VCaP (cell line): ENCODE measurements around the gene TMPRSS9.

Experiments used
- H3K27ac ChIP-seq: fragments of 450-650 bp; 2 replicates; pipeline ENCODE4 v1.5.1; 2017
- TF ChIP-seq, protein P1 (sequence below): fragments of 450-650 bp; conservative IDR thresholded peaks from 2 replicates; pipeline ENCODE4 v1.5.1; 2017; ENCODE audit warnings: mild to moderate bottlenecking, moderate library complexity

The TMPRSS9 gene

DNA sequence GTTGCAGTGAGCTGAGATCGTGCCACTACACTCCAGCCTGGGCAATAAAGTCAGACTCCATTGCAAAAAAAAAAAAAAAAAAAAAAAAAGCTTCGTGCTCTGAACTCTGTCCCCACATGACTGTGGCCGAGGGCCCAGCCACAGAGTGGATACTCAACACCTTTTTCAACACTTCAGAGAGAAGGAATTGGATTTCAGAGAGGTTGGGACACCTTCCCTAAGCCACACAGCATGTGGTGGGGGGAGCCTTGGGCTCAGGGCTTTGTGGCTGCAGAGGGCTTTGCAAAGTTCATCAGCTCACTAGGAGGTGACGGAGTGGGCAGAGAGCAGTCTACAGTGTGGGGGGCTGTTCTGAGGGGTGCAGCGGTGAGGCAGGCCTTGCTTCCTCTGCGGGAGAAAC is 41.1 kb upstream of the TMPRSS9 start:
- TF ChIP-seq, protein P1, sequence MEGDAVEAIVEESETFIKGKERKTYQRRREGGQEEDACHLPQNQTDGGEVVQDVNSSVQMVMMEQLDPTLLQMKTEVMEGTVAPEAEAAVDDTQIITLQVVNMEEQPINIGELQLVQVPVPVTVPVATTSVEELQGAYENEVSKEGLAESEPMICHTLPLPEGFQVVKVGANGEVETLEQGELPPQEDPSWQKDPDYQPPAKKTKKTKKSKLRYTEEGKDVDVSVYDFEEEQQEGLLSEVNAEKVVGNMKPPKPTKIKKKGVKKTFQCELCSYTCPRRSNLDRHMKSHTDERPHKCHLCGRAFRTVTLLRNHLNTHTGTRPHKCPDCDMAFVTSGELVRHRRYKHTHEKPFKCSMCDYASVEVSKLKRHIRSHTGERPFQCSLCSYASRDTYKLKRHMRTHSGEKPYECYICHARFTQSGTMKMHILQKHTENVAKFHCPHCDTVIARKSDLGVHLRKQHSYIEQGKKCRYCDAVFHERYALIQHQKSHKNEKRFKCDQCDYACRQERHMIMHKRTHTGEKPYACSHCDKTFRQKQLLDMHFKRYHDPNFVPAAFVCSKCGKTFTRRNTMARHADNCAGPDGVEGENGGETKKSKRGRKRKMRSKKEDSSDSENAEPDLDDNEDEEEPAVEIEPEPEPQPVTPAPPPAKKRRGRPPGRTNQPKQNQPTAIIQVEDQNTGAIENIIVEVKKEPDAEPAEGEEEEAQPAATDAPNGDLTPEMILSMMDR, result no peak
- H3K27ac ChIP-seq, result no peak overlapping the region

GRCh38 chr19:2319551-2319950 is 40.5 kb upstream of the TMPRSS9 start:
- TF ChIP-seq, protein P1, result no peak
- no peak overlapping the region for H3K27ac ChIP-seq

DNA sequence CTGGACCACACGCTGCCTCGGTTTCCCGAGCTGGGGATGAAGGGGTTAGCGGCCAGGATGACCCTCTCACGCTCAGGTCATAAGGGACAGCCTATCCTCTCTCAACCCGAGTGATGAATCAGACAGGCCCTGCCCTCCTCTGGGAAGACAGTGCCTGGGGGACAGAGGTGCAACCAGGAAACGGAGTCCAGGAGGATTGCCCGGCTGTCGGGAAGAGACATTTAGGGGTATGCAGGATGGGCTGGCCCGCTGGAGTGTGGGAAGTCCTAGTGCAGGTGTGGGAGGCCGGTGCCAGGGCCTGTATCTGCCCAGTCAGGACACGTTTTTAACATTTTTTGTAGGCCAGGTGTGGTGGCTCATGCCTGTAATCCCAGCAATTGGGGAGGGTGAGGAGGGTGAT is 40.0 kb upstream of the TMPRSS9 start:
- H3K27ac ChIP-seq, result no peak overlapping the region
- TF ChIP-seq, protein P1, result no peak

DNA sequence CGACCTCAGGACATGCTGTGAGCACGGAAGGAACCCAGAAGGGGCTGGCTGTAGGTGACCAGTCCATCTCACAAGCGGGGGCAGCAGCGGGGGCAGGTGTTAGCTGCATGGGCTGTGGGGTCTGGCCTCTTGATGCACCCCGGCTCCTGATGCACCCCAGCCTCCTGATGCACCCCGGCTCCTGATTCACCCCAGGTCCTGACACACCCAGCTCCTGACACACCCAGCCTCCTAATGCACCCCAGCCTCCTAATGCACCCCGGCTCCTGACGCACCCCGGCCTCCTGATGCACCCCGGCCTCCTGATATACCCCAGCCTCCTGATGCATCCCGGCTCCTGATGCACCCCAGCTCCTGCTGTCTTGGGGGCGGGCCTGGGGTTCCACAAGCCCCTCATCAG is 39.1 kb upstream of the TMPRSS9 start:
- no peak overlapping the region for H3K27ac ChIP-seq
- TF ChIP-seq, protein P1, result no peak

- no peak overlapping the region for H3K27ac ChIP-seq
- TF ChIP-seq, protein P1, result no peak
Observed at GRCh38 chr19:2321565-2322283, 38.3 kb upstream of the TMPRSS9 start.

GRCh38 chr19:2323707-2324106 is 36.4 kb upstream of the TMPRSS9 start:
- no peak overlapping the region for H3K27ac ChIP-seq

GRCh38 chr19:2324220-2324948 is 35.7 kb upstream of the TMPRSS9 start:
- TF ChIP-seq, protein P1, result no peak
- H3K27ac ChIP-seq, result no peak overlapping the region

More at GRCh38 chr19:2323707-2324106, 36.4 kb upstream of the TMPRSS9 start:
- TF ChIP-seq, protein P1, result no peak
